Measurements from ENCODE around the gene TMEM107.
A peak's percentile ranks its signal among the peaks of the same experiment; 100 is the strongest.

TMEM107 gene

GRCh38 chr17:8186446-8186786 is 10.2 kb upstream of the TMEM107 start (continued):
- TF ChIP-seq ZBTB11 (tag by site-specific recombination; conservative IDR thresholded peaks at IDR 0.05; ENCODE audit: low read depth) (no peak; the same call in 1 of the 2 replicates), ZBTB6 (tag by site-specific recombination; IDR thresholded peaks at IDR 0.05) (peak; percentile 31), ZNF398 (tag by site-specific recombination; IDR thresholded peaks at IDR 0.05) (peak; percentile 61), ZNF24 (tag by site-specific recombination; IDR thresholded peaks at IDR 0.05) (no peak), ZNF580 (tag by site-specific recombination; IDR thresholded peaks at IDR 0.05) (no peak), YY2 (tag by site-specific recombination; IDR thresholded peaks at IDR 0.05) (no peak), ZNF266 (tag by site-specific recombination; IDR thresholded peaks at IDR 0.05; ENCODE audit: low read depth) (no peak), FEZF1 (tag by site-specific recombination; IDR thresholded peaks at IDR 0.05) (no peak), ZFP3 (tag by site-specific recombination; IDR thresholded peaks at IDR 0.05; ENCODE audit: low read depth) (no peak), RBAK (tag by site-specific recombination; IDR thresholded peaks at IDR 0.05) (no peak), ZNF473 (tag by site-specific recombination; IDR thresholded peaks at IDR 0.05) (peak; percentile 92; the same call in 1 of the 2 replicates), SCRT2 (tag by site-specific recombination; IDR thresholded peaks at IDR 0.05) (no peak), ZBTB44 (tag by site-specific recombination; IDR thresholded peaks at IDR 0.05) (peak; percentile 87; the same call in 1 of the 2 replicates), ZNF449 (tag by site-specific recombination; IDR thresholded peaks at IDR 0.05) (peak; percentile 96; the same call in 1 of the 2 replicates), KLF1 (tag by site-specific recombination; IDR thresholded peaks at IDR 0.05) (no peak), ZNF404 (tag by site-specific recombination; IDR thresholded peaks at IDR 0.05) (no peak; the same call in 1 of the 2 replicates), ZSCAN5A (tag by site-specific recombination; IDR thresholded peaks at IDR 0.05) (no peak), ZSCAN23 (tag by site-specific recombination; IDR thresholded peaks at IDR 0.05) (no peak), ATF2 (tag by site-specific recombination; IDR thresholded peaks at IDR 0.05; ENCODE audit: low read depth) (no peak), ZNF571 (tag by site-specific recombination; IDR thresholded peaks at IDR 0.05) (no peak), ZNF37A (tag by site-specific recombination; IDR thresholded peaks at IDR 0.05) (peak; percentile 59; the same call in 1 of the 2 replicates), GLIS2 (tag by site-specific recombination; IDR thresholded peaks at IDR 0.05) (no peak), ZNF704 (tag by site-specific recombination; IDR thresholded peaks at IDR 0.05) (no peak), ZNF157 (tag by site-specific recombination; IDR thresholded peaks at IDR 0.05) (no peak), MZF1 (tag by site-specific recombination; IDR thresholded peaks at IDR 0.05; ENCODE audit: borderline replicate concordance) (peak; percentile 91; the same call in 1 of the 2 replicates), ZNF133 (tag by site-specific recombination; IDR thresholded peaks at IDR 0.05) (no peak)
